K562 (cell line): ENCODE data around the gene DHX35. TPM values are rescaled to one million over a fixed set of nuclear protein-coding genes. Genes with fewer than 3 reads are reported as not detected.

Experiments
- EWSR1 ChIP-seq: fragments of 450-650 bp; IDR thresholded peaks from 2 replicates; pipeline ENCODE4 v1.6.1; 2018; ENCODE audit warnings: borderline replicate concordance, mild to moderate bottlenecking, low read depth, moderate library complexity; ENCODE audit not compliant: partially characterized antibody
- polyA plus RNA-seq, 8 experiments: library from polyadenylated mRNA; depleted of rRNA in 4 of 8; stranded (reverse) in 5 of 8; unstranded in 3 of 8; fragments of >200 nt; fragmentation: Nextera tagmentation in 2 of 8; fragmentation: Illumina TruSeq in 1 of 8; extraction: Ambion mirVana in 2 of 8; extraction: Trizol in 1 of 8; gene quantifications; 2 replicates each; pipeline versions ENCODE4 v1.2.1 to v1.2.3, GENCODE V29; 2011 to 2014; ENCODE audit warnings: inconsistent platforms in 1 of 8, missing spikeins in 1 of 8
- total RNA-seq, 7 experiments: library from RNA; depleted of rRNA in 6 of 7; stranded (reverse); fragments of >200 nt in 6 of 7; fragmentation: Illumina TruSeq in 2 of 7; extraction: Trizol in 2 of 7; gene quantifications; 2 replicates each; pipeline versions ENCODE4 v1.2.1 to v1.2.3, GENCODE V29; 2011 to 2021; ENCODE audit warnings: low replicate concordance in 1 of 7
- TF ChIP-seq, protein P1 (sequence below), 2 experiments: fragments of 450-650 bp; formaldehyde crosslinking in 1 of 2; IDR thresholded peaks; 2 replicates each; pipeline versions ENCODE4 v1.4.0 to v1.6.1; 2014 to 2020; ENCODE audit warnings: mild to moderate bottlenecking in 2 of 2, borderline replicate concordance in 1 of 2, low read depth in 1 of 2

The DHX35 gene
- total and polyA plus RNA-seq, 9 of the 15 experiments (the other 6 are each of a cell fraction or from before 2014, with no cell fraction given) = 6.5 to 25.6 (median 16.9) TPM

DNA sequence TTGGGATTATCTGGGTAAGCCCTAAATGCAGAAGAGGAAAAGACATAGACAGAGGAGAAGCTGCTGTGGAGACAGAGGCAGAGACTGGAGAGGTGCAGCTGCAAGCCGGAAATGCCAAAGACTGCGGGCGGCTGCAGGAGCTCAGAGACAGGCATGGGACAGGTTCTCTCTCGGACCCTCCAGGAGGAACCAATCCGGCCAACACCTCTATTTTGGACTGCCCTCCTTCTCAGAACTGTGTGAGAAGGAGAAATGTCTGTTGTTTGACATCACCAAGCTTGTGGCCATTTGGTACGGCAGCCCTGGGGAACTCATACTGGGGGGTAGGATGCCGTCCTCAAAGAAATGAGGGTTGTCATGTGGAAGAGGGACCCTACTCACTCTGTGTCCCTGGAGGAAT, 95.0 kb downstream of the DHX35 start (continued):
- TF ChIP-seq, protein P1, sequence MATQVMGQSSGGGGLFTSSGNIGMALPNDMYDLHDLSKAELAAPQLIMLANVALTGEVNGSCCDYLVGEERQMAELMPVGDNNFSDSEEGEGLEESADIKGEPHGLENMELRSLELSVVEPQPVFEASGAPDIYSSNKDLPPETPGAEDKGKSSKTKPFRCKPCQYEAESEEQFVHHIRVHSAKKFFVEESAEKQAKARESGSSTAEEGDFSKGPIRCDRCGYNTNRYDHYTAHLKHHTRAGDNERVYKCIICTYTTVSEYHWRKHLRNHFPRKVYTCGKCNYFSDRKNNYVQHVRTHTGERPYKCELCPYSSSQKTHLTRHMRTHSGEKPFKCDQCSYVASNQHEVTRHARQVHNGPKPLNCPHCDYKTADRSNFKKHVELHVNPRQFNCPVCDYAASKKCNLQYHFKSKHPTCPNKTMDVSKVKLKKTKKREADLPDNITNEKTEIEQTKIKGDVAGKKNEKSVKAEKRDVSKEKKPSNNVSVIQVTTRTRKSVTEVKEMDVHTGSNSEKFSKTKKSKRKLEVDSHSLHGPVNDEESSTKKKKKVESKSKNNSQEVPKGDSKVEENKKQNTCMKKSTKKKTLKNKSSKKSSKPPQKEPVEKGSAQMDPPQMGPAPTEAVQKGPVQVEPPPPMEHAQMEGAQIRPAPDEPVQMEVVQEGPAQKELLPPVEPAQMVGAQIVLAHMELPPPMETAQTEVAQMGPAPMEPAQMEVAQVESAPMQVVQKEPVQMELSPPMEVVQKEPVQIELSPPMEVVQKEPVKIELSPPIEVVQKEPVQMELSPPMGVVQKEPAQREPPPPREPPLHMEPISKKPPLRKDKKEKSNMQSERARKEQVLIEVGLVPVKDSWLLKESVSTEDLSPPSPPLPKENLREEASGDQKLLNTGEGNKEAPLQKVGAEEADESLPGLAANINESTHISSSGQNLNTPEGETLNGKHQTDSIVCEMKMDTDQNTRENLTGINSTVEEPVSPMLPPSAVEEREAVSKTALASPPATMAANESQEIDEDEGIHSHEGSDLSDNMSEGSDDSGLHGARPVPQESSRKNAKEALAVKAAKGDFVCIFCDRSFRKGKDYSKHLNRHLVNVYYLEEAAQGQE (IDR thresholded peaks at IDR 0.05; ENCODE audit: borderline replicate concordance) = no peak
- TF ChIP-seq, protein P1 (CRISPR knock-in tag; IDR thresholded peaks at IDR 0.05; ENCODE audit: low read depth) = no peak
- TF ChIP-seq EWSR1 = no peak
